B cell (primary cell): ENCODE results near the gene ESRRB. TPM values are rescaled to one million over a fixed set of nuclear protein-coding genes. Genes with fewer than 3 reads are reported as not detected.

Experiments
- ATAC-seq: fragments of 200-7000 bp; cut with Tn5 transposase; one replicate; pipeline ENCODE4 v1.10.0; 2021; ENCODE audit warnings: low read depth, mild to moderate bottlenecking, moderate number of reproducible peaks, moderate library complexity
- CTCF ChIA-PET: fragments of 350-600 bp; sonication (Branson Sonifier 250); formaldehyde crosslinking; loops from one replicate; lab custom pipeline; 2021; ENCODE audit warnings: antibody characterized with exemption, inconsistent platforms; lab: Charles Lee
- POLR2A ChIA-PET: fragments of 350-600 bp; sonication (Branson Sonifier 250); formaldehyde crosslinking; loops from one replicate; lab custom pipeline; 2021; ENCODE audit warnings: antibody characterized with exemption; lab: Charles Lee
- DNase-seq: peaks from one replicate; pipeline ENCODE4 v3.0.0; 2013
- H2AFZ ChIP-seq: 2 replicates; pipeline ENCODE4 v1.6.1; 2012; ENCODE audit warnings: mild to moderate bottlenecking, low read depth, low read length; ENCODE audit not compliant: insufficient read depth, poor library complexity, severe bottlenecking
- H3K27ac ChIP-seq, 2 donors: 1 replicate in 1 of 2; 2 replicates in 1 of 2; pipeline ENCODE4 v1.5.1; 2012 to 2013; ENCODE audit warnings: low read length in 2 of 2, mild to moderate bottlenecking in 2 of 2, moderate library complexity in 1 of 2
- H3K27me3 ChIP-seq, 4 experiments: fragments of 200-600 bp in 1 of 4; sonication (generic) in 1 of 4; replicated peaks in 1 of 4; 1 replicate in 2 of 4; 2 replicates in 2 of 4; pipeline versions ENCODE4 v1.6.1 to v1.7.0; 2013 to 2016; ENCODE audit warnings: low read length in 3 of 4, mild to moderate bottlenecking in 2 of 4, mixed read lengths in 1 of 4, moderate library complexity in 1 of 4; ENCODE audit not compliant: insufficient read depth in 4 of 4, control insufficient read depth in 3 of 4; ENCODE audit errors: control extremely low read depth in 1 of 4
- H3K36me3 ChIP-seq, 2 experiments: replicated peaks in 1 of 2; 1 replicate in 1 of 2; 2 replicates in 1 of 2; pipeline versions ENCODE4 v1.6.1 to v1.7.1; 2013; ENCODE audit warnings: low read length in 1 of 2; ENCODE audit not compliant: insufficient read depth in 2 of 2, control insufficient read depth in 1 of 2; ENCODE audit errors: control extremely low read depth in 1 of 2, extremely low read depth in 1 of 2
- H3K4me1 ChIP-seq, 2 donors: fragments of 200-600 bp in 1 of 2; sonication (generic) in 1 of 2; 1 replicate in 1 of 2; 2 replicates in 1 of 2; pipeline versions ENCODE4 v1.5.1 to v1.6.1; 2013 to 2017; ENCODE audit warnings: low read length in 2 of 2; ENCODE audit not compliant: control insufficient read depth in 2 of 2, insufficient read depth in 2 of 2
- H3K4me2 ChIP-seq: replicated peaks from 2 replicates; pipeline ENCODE3; 2012; ENCODE audit warnings: mild to moderate bottlenecking, low read depth, low read length; ENCODE audit not compliant: poor library complexity, severe bottlenecking
- H3K4me3 ChIP-seq, 5 experiments: fragments of 200-600 bp in 1 of 5; sonication (generic) in 1 of 5; 1 replicate in 3 of 5; 2 replicates in 2 of 5; pipeline versions ENCODE4 v1.5.1 to v1.7.0; 2011 to 2016; ENCODE audit warnings: low read length in 4 of 5, mild to moderate bottlenecking in 4 of 5, low read depth in 2 of 5, control low read depth in 1 of 5, moderate library complexity in 1 of 5; ENCODE audit not compliant: insufficient read depth in 1 of 5; ENCODE audit errors: control extremely low read depth in 1 of 5, extremely low read depth in 1 of 5
- H3K79me2 ChIP-seq: fragments of 200-600 bp; sonication (generic); one replicate; pipeline ENCODE4 v1.6.0; 2016; ENCODE audit warnings: low read length; ENCODE audit not compliant: control insufficient read depth, insufficient read depth
- H3K9ac ChIP-seq: fragments of 200-600 bp; sonication (generic); 2 replicates; pipeline ENCODE4 v1.6.1; 2017; ENCODE audit warnings: mild to moderate bottlenecking, low read length, moderate library complexity
- H3K9me3 ChIP-seq, 3 donors: one replicate each; pipeline versions ENCODE4 v1.6.1 to v1.7.1; 2013; ENCODE audit warnings: low read length in 2 of 3; ENCODE audit not compliant: control insufficient read depth in 2 of 3, insufficient read depth in 1 of 3; ENCODE audit errors: control extremely low read depth in 1 of 3
- H4K20me1 ChIP-seq: 2 replicates; pipeline ENCODE4 v1.6.0; 2012; ENCODE audit warnings: mild to moderate bottlenecking, low read length; ENCODE audit not compliant: insufficient read depth, control insufficient read depth, poor library complexity, severe bottlenecking
- H3K27ac Mint-ChIP-seq: one replicate; pipeline ENCODE4 v1.8.0; 2021; ENCODE audit warnings: mixed read lengths
- H3K27me3 Mint-ChIP-seq: one replicate; pipeline ENCODE4 v1.8.0; 2021; ENCODE audit warnings: mixed read lengths
- H3K4me1 Mint-ChIP-seq: one replicate; pipeline ENCODE4 v1.8.0; 2021; ENCODE audit warnings: mixed read lengths
- H3K4me3 Mint-ChIP-seq: one replicate; pipeline ENCODE4 v1.8.0; 2021; ENCODE audit warnings: mixed read lengths
- H3K9me3 Mint-ChIP-seq: one replicate; pipeline ENCODE4 v1.8.0; 2022; ENCODE audit warnings: mixed read lengths; ENCODE audit not compliant: insufficient read depth
- CTCF ChIP-seq: fragments of 200-600 bp; IDR thresholded peaks from one replicate; pipeline ENCODE4 v1.8.0; 2022; ENCODE audit warnings: antibody characterized with exemption, mild to moderate bottlenecking
- EZH2 ChIP-seq: IDR thresholded peaks from 2 replicates; pipeline ENCODE4 v1.6.1; 2012; ENCODE audit warnings: borderline replicate concordance, low read depth, mild to moderate bottlenecking, moderate library complexity, low read length; ENCODE audit not compliant: insufficient read depth, poor library complexity, severe bottlenecking
- whole genome bisulfite sequencing: methylation state at CpG from one replicate; pipeline ENCODE4 v1.1.5; 2013; ENCODE audit warnings: missing lambda C conversion rate; ENCODE audit not compliant: insufficient coverage; 5-methylcytosine and 5-hydroxymethylcytosine counted together
- intact Hi-C: fragments of 100-400 bp; cut with micrococcal nuclease; formaldehyde crosslinking; loops from one replicate; pipeline ENCODE4 v1.10.0; 2022
- polyA plus RNA-seq: library from polyadenylated mRNA; depleted of rRNA; stranded (reverse); fragments of >200 nt; gene quantifications from 2 replicates; pipeline ENCODE4 v1.2.3, GENCODE V29; 2012
- total RNA-seq, 2 donors: library from RNA; stranded (reverse); fragments of 120-200 nt in 1 of 2; gene quantifications; 1 replicate in 1 of 2; 2 replicates in 1 of 2; pipeline versions ENCODE4 v1.2.3 to v1.2.4, GENCODE V29; 2013 to 2022

ESRRB gene
- total and polyA plus RNA-seq, 2 donors (not counting 1 experiment from before 2014, with no cell fraction given): 0.13 TPM; not detected in 1

GRCh38 chr14:76407449-76408150 lies 31.7 kb downstream of the ESRRB start:
- TF ChIP-seq EZH2 (no peak), CTCF (no peak)
- Mint-ChIP-seq H3K9me3 (no peaks in the 10 kb centered on the region), H3K4me3 (no peak overlapping the region), H3K27me3 (peaks cover 42% of the 10 kb centered on the region), H3K4me1 (no peaks in the 10 kb centered on the region), H3K27ac (no peak overlapping the region)
- POLR2A ChIA-PET: no interaction called here
- 76% methylated on average over 9 of the region's 9 CpGs for WGBS
- Histone ChIP-seq H3K27me3 (peaks cover 0 to 3% (median 1%) of the 10 kb centered on the region in 4 experiments), H3K4me1 (no peaks in the 10 kb centered on the region), H3K79me2 (no peaks in the 10 kb centered on the region), H3K9ac (no peak overlapping the region), H3K36me3 (no peaks in the 10 kb centered on the region), H4K20me1 (no peaks in the 10 kb centered on the region), H3K9me3 (no peaks in the 10 kb centered on the region), H2AFZ (no peak overlapping the region), H3K4me2 (no peak overlapping the region), H3K27ac (no peak overlapping the region), H3K4me3 (no peak overlapping the region)
- CTCF ChIA-PET: no interaction called here
- DNase-seq (no peak), ATAC-seq (no peak)
- intact Hi-C loops: no loop called here

GRCh38 chr14:76408877-76409276 lies 32.9 kb downstream of the ESRRB start:
- Histone ChIP-seq H3K79me2 (no peaks in the 10 kb centered on the region), H3K9me3 (peaks cover 0 to 2% (median 0%) of the 10 kb centered on the region in 3 donors), H3K4me2 (no peak overlapping the region), H2AFZ (no peak overlapping the region), H4K20me1 (no peaks in the 10 kb centered on the region), H3K27me3 (peaks cover 0 to 6% (median 0%) of the 10 kb centered on the region in 4 experiments), H3K9ac (no peak overlapping the region), H3K27ac (no peak overlapping the region), H3K36me3 (no peaks in the 10 kb centered on the region), H3K4me3 (no peak overlapping the region), H3K4me1 (no peaks in the 10 kb centered on the region)
- Mint-ChIP-seq H3K4me3 (no peak overlapping the region), H3K27ac (no peak overlapping the region), H3K4me1 (no peaks in the 10 kb centered on the region), H3K27me3 (peaks cover 42% of the 10 kb centered on the region), H3K9me3 (no peaks in the 10 kb centered on the region)
- POLR2A ChIA-PET: no interaction called here
- 100% methylated on average over 1 of the region's 1 CpG for WGBS
- CTCF ChIA-PET: interaction anchor here (0.6 kb wide), 1 partner anchor 21 kb away, joined by 5 read pairs; no protein-coding TSS in a partner anchor
- intact Hi-C loops: no loop called here
- no peak for DNase-seq
- no peak for TF ChIP-seq CTCF
- TF ChIP-seq EZH2: no peak
- ATAC-seq: no peak
